Measurements from ENCODE around the gene AGAP3. TPM values are rescaled to one million over a fixed set of nuclear protein-coding genes. Genes with fewer than 3 reads are reported as not detected.

AGAP3 gene
- polyA plus RNA-seq, 3 donors: 6.4 to 133 (median 6.8) TPM

- no peak overlapping the region for H3K27ac Mint-ChIP-seq
- H3K27ac ChIP-seq (ENCODE audit: low read depth in 1 of 2, low read length in 2 of 2): no peak overlapping the region
- H2AFZ ChIP-seq (ENCODE audit: insufficient read depth, low read depth, low read length, poor library complexity, severe bottlenecking): no peak overlapping the region
- peak; percentile 33 to 50 (median 36) for DNase-seq
- intact Hi-C loops (cut with micrococcal nuclease): no loop called here
- H3K4me3 ChIP-seq (replicated peaks in 1 of 3; ENCODE audit: low read depth in 2 of 3, low read length in 3 of 3): no peak overlapping the region
- no peak overlapping the region for H3K9ac ChIP-seq (ENCODE audit: insufficient read depth, low read length, poor library complexity, severe bottlenecking)
- WGBS (ENCODE audit: insufficient coverage): under 1% methylated on average over 48 of the region's 50 CpGs
- peak overlapping the region; percentile 19 for H3K4me2 ChIP-seq (replicated peaks; ENCODE audit: extremely low read depth, low read length, poor library complexity, severe bottlenecking)
- peaks cover 9 to 23% (median 11%) of the 10 kb centered on the region in 3 donors for H3K27me3 Mint-ChIP-seq (ENCODE audit: low read depth in 3 of 3)
- peaks cover 12% of the 10 kb centered on the region for H3K4me1 Mint-ChIP-seq
- peaks cover 0 to 2% (median 0%) of the 10 kb centered on the region in 7 donors for H3K9me3 Mint-ChIP-seq
- H3K4me3 Mint-ChIP-seq: no peak overlapping the region
- H3K36me3 ChIP-seq (replicated peaks in 1 of 2; ENCODE audit: control insufficient read depth in 1 of 2, insufficient read depth in 2 of 2, low read length in 2 of 2): no peaks in the 10 kb centered on the region
- peaks cover 14 to 20% of the 10 kb centered on the region in 2 donors for H3K36me3 Mint-ChIP-seq
- H3K4me1 ChIP-seq (ENCODE audit: control insufficient read depth in 1 of 2, insufficient read depth in 2 of 2, low read length in 2 of 2): peaks cover 13 to 24% of the 10 kb centered on the region in 2 donors
- no peaks in the 10 kb centered on the region for H3K79me2 ChIP-seq (ENCODE audit: insufficient read depth, low read length)
- TF ChIP-seq CTCF (IDR thresholded peaks at IDR 0.05): no peak
- H3K27me3 ChIP-seq (ENCODE audit: control insufficient read depth in 2 of 2, insufficient read depth in 2 of 2, low read length in 2 of 2): peaks cover 0 to 11% of the 10 kb centered on the region in 2 donors
- no peaks in the 10 kb centered on the region for H4K20me1 ChIP-seq (ENCODE audit: insufficient read depth, low read length)
- H3K9me3 ChIP-seq (replicated peaks in 1 of 2; ENCODE audit: control insufficient read depth in 1 of 2, insufficient read depth in 1 of 2, low read length in 2 of 2): no peaks in the 10 kb centered on the region
Measured at GRCh38 chr7:151051108-151051507, 35.2 kb upstream of the AGAP3 start.

- peaks cover 24% of the 10 kb centered on the region for H3K4me1 Mint-ChIP-seq
- H3K9me3 ChIP-seq (replicated peaks in 1 of 2; ENCODE audit: control insufficient read depth in 1 of 2, insufficient read depth in 1 of 2, low read length in 2 of 2): no peaks in the 10 kb centered on the region
- no peak for TF ChIP-seq CTCF (IDR thresholded peaks at IDR 0.05)
- intact Hi-C loops (cut with micrococcal nuclease): no loop called here
- H3K27ac Mint-ChIP-seq: peak overlapping the region in 5 of 7 donors; percentile 25 to 79 (median 66)
- peaks cover 9% of the 10 kb centered on the region for H3K79me2 ChIP-seq (ENCODE audit: insufficient read depth, low read length)
- peak overlapping the region; percentile 59 for H2AFZ ChIP-seq (ENCODE audit: insufficient read depth, low read depth, low read length, poor library complexity, severe bottlenecking)
- peak overlapping the region; percentile 36 for H3K9ac ChIP-seq (ENCODE audit: insufficient read depth, low read length, poor library complexity, severe bottlenecking)
- H3K36me3 ChIP-seq (replicated peaks in 1 of 2; ENCODE audit: control insufficient read depth in 1 of 2, insufficient read depth in 2 of 2, low read length in 2 of 2): no peaks in the 10 kb centered on the region
- peaks cover 8 to 23% (median 11%) of the 10 kb centered on the region in 3 donors for H3K27me3 Mint-ChIP-seq (ENCODE audit: low read depth in 3 of 3)
- no peaks in the 10 kb centered on the region for H4K20me1 ChIP-seq (ENCODE audit: insufficient read depth, low read length)
- H3K4me2 ChIP-seq (replicated peaks; ENCODE audit: extremely low read depth, low read length, poor library complexity, severe bottlenecking): peak overlapping the region; percentile 39
- peaks cover 0 to 11% of the 10 kb centered on the region in 2 donors for H3K27me3 ChIP-seq (ENCODE audit: control insufficient read depth in 2 of 2, insufficient read depth in 2 of 2, low read length in 2 of 2)
- peaks cover 22 to 38% of the 10 kb centered on the region in 2 donors for H3K4me1 ChIP-seq (ENCODE audit: control insufficient read depth in 1 of 2, insufficient read depth in 2 of 2, low read length in 2 of 2)
- peak in 2 of 3 donors; percentile 14 to 21 for DNase-seq
- no peaks in the 10 kb centered on the region for H3K9me3 Mint-ChIP-seq
- H3K36me3 Mint-ChIP-seq: peaks cover 14 to 20% of the 10 kb centered on the region in 2 donors
- WGBS (ENCODE audit: insufficient coverage): no CpG with 5 or more reads among the region's 4 CpGs
- H3K4me3 ChIP-seq (replicated peaks in 1 of 3; ENCODE audit: low read depth in 2 of 3, low read length in 3 of 3): peak overlapping the region in 1 of 3 experiments; percentile 49
- H3K27ac ChIP-seq (ENCODE audit: low read depth in 1 of 2, low read length in 2 of 2): peak overlapping the region in 1 of 2 donors; percentile 65
- peak overlapping the region in 1 of 2 donors; percentile 62 for H3K4me3 Mint-ChIP-seq
Measured at GRCh38 chr7:151053096-151053495, 33.2 kb upstream of the AGAP3 start.

All from CD14-positive monocyte (primary cell).